HG03378 (cell line): ENCODE data around the gene TPT1.
"Not testable (repeated sequence)": the region's sequence is repeated elsewhere in the genome, so short reads cannot be mapped to it uniquely, and the experiment has no call there.

Source experiments
- ATAC-seq: cut with Tn5 transposase; IDR thresholded peaks from one replicate; pipeline ENCODE4 v1.9.1; 2021; ENCODE audit warnings: mild to moderate bottlenecking, moderate library complexity; ENCODE audit not compliant: unreplicated experiment

TPT1 gene

DNA sequence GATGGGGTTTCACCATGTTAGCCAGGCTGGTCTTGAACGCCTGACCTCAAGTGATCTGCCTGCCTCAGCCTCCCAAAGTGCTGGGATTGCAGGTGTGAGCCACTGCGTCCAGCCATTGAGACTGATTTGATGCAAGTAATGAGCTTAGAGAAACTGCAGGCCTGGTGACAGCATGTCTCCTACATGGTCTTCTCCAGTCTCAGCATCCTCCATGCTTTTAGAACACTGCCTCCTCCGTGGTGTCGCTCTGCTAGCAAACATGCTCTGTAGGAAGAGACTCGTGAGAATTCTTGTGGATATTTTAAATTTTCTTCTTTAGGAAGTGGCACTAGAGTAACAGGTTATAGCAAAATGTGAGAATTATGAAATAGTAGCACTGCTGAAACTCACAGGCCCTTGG, 37.1 kb downstream of the TPT1 start:
- ATAC-seq = no peak

DNA sequence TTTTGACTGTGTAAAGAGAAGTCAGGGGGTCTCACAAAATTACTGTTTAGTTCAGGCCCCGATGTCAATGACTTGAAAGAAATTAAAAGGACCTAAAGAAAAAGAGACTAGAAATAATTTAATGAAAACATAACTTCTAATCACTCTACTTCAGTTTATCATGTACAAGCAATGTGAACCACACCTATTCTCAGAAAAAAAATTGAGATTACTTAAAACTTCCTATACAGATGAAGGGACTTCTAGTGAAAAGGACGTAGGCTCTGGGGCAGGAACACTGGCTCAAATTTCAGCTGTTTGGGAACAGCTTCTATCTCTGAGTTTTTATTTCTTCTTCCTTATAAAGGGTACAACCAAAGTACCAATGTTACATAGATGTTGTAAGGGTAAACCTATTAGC, 38.0 kb downstream of the TPT1 start:
- ATAC-seq = no peak

DNA sequence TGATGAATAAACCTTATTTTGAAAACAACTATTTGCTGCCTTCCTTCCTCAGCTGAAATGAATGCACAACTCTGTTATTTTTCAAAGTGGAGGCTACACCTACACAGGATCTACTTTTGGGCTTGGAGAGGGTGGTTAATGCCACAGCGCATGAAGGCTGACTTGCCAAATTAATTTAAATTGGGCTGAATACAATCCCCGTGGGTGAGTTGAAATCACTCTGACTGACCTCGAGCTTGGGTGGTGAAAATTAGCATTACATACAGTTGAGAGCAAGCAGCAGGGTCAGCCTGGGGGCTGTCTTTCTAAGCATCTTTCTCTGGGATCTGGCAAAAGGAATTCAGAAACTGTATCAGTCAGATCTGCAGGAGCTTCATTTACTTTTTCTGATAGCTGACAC, 38.5 kb downstream of the TPT1 start:
- ATAC-seq = no peak

GRCh38 chr13:45301263-45301662, 39.7 kb downstream of the TPT1 start:
- no peak for ATAC-seq

DNA sequence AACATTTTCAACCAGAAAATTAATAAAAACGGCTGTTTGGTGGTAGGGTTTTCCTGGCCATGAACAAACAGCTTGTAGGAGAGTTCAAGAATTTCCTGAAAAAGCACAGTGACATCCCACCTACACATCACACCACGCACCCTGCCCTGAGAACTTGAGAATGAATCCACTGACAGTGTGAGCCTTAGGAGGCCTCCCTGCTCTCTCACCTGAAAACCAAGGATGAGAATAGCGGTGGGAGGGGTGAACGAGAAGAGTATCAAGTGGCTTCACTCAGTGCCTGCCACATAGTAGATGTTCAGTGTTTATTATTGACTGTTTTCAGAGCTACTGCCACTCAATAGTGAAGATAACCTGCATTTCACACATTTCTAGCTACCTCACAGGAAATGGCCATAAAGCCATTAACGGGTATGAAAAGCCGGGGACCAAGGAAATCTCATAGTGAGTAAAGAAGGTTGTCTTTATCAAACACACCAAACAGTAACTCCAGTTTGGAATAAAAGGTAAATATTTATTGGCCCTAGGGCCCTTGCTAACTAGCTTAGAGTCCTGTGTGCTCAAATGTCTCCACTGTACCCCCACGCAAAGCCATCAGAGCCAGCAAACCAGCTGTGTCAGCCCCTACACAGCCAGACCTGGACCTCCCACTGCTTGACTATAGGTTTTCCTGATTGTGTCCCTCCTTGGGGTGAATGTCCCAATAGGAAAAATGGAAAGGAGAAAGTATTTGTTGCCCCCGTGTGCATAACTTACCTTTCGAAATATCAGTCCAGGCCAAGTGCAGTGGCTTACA, 40.6 kb downstream of the TPT1 start:
- no peak for ATAC-seq

- ATAC-seq = no peak
These were observed 41.8 kb downstream of the TPT1 start for GRCh38 chr13:45299194-45299593.

DNA sequence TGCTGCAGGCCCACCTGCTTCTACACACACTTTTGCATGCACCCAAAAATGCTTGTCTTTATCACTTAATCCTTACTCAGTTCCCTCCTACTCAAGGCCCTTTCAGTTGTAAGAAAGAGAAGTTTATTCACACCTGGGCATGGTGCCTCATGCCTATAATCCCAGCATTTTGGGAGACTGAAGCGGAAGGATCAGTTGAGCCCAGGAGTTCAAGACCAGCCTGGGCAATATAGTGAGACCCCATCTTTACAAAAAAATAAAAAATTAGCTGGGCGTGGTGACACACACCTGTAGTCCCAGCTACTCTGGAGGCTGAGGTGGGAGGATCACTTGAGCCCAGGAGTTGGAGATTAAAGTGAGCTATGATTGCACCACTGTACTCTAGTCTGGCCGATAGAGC, 42.4 kb downstream of the TPT1 start:
- not testable (repeated sequence) for ATAC-seq

GRCh38 chr13:45298206-45298505, 42.8 kb downstream of the TPT1 start:
- ATAC-seq = no peak

GRCh38 chr13:45297456-45298205, 43.4 kb downstream of the TPT1 start:
- no peak for ATAC-seq

GRCh38 chr13:45296259-45296658, 44.7 kb downstream of the TPT1 start:
- no peak for ATAC-seq

- no peak for ATAC-seq
These were observed 45.4 kb downstream of the TPT1 start for GRCh38 chr13:45295536-45295935.

- ATAC-seq = no peak
These were observed 48.8 kb downstream of the TPT1 start for GRCh38 chr13:45292176-45292575.

GRCh38 chr13:45289936-45290563, 50.9 kb downstream of the TPT1 start:
- ATAC-seq = no peak
